Trophoblast cell (in vitro differentiated cells and primary cell): ENCODE results near the gene MFNG.

Experiments used
- DNase-seq, 2 donors: peaks; one replicate each; pipeline ENCODE4 v3.0.0-alpha.2; 2016
- H2AFZ ChIP-seq: 2 replicates; pipeline ENCODE4 v1.6.1; 2013; ENCODE audit warnings: low read length, moderate library complexity, mild to moderate bottlenecking; ENCODE audit not compliant: insufficient read depth, poor library complexity
- H2AK5ac ChIP-seq: 2 replicates; pipeline ENCODE4 v1.6.1; 2013; ENCODE audit warnings: mild to moderate bottlenecking, low read length
- H2BK120ac ChIP-seq: 2 replicates; pipeline ENCODE4 v1.6.1; 2013; ENCODE audit warnings: low read length, mild to moderate bottlenecking, moderate library complexity; ENCODE audit not compliant: insufficient read depth, poor library complexity
- H2BK12ac ChIP-seq: 2 replicates; pipeline ENCODE4 v1.6.1; 2013; ENCODE audit warnings: mild to moderate bottlenecking, low read length, moderate library complexity
- H2BK5ac ChIP-seq: 2 replicates; pipeline ENCODE4 v1.6.1; 2013; ENCODE audit warnings: low read length, low read depth, moderate library complexity, mild to moderate bottlenecking; ENCODE audit not compliant: poor library complexity
- H3K14ac ChIP-seq: 2 replicates; pipeline ENCODE4 v1.6.1; 2013; ENCODE audit warnings: mild to moderate bottlenecking, low read length
- H3K18ac ChIP-seq: 2 replicates; pipeline ENCODE4 v1.6.1; 2013; ENCODE audit warnings: mild to moderate bottlenecking, low read length
- H3K23ac ChIP-seq: 2 replicates; pipeline ENCODE4 v1.6.1; 2013; ENCODE audit warnings: low read length
- H3K27ac ChIP-seq: 2 replicates; pipeline ENCODE4 v1.5.1; 2013; ENCODE audit warnings: low read depth, mild to moderate bottlenecking, inconsistent platforms, low read length, moderate library complexity
- H3K27me3 ChIP-seq: 2 replicates; pipeline ENCODE4 v1.6.1; 2013; ENCODE audit warnings: inconsistent platforms, mild to moderate bottlenecking, low read length, moderate library complexity; ENCODE audit not compliant: insufficient read depth
- H3K36me3 ChIP-seq, 2 experiments: 1 replicate in 1 of 2; 2 replicates in 1 of 2; pipeline ENCODE4 v1.6.1; 2013; ENCODE audit warnings: low read length in 2 of 2, mild to moderate bottlenecking in 2 of 2, moderate library complexity in 1 of 2; ENCODE audit not compliant: insufficient read depth in 2 of 2, control insufficient read depth in 1 of 2
- H3K4ac ChIP-seq: 2 replicates; pipeline ENCODE4 v1.6.1; 2013; ENCODE audit warnings: low read depth, mild to moderate bottlenecking, low read length, moderate library complexity
- H3K4me1 ChIP-seq, 2 experiments: 1 replicate in 1 of 2; 2 replicates in 1 of 2; pipeline ENCODE4 v1.6.1; 2013; ENCODE audit warnings: low read length in 2 of 2, mild to moderate bottlenecking in 2 of 2, moderate library complexity in 1 of 2; ENCODE audit not compliant: insufficient read depth in 2 of 2, control insufficient read depth in 1 of 2
- H3K4me2 ChIP-seq: 2 replicates; pipeline ENCODE4 v1.6.1; 2013; ENCODE audit warnings: inconsistent platforms, mild to moderate bottlenecking, low read length, moderate library complexity
- H3K4me3 ChIP-seq: 2 replicates; pipeline ENCODE4 v1.5.1; 2013; ENCODE audit warnings: mild to moderate bottlenecking, low read depth, low read length, inconsistent platforms
- H3K79me1 ChIP-seq: one replicate; pipeline ENCODE4 v1.6.1; 2013; ENCODE audit warnings: low read length
- H3K79me2 ChIP-seq: 2 replicates; pipeline ENCODE4 v1.6.1; 2013; ENCODE audit warnings: low read length, mild to moderate bottlenecking; ENCODE audit not compliant: control insufficient read depth, insufficient read depth, poor library complexity
- H3K9ac ChIP-seq: 2 replicates; pipeline ENCODE4 v1.6.1; 2013; ENCODE audit warnings: mild to moderate bottlenecking, low read length
- H3K9me3 ChIP-seq: 2 replicates; pipeline ENCODE4 v1.6.1; 2013; ENCODE audit warnings: low read depth, mild to moderate bottlenecking, control low read depth, inconsistent platforms, low read length; ENCODE audit not compliant: insufficient read depth
- H4K12ac ChIP-seq: 2 replicates; pipeline ENCODE4 v1.6.1; 2013; ENCODE audit warnings: low read depth, mild to moderate bottlenecking, low read length, moderate library complexity
- H4K8ac ChIP-seq: 2 replicates; pipeline ENCODE4 v1.6.1; 2013; ENCODE audit warnings: low read depth, mild to moderate bottlenecking, low read length, moderate library complexity
- H4K91ac ChIP-seq: one replicate; pipeline ENCODE4 v1.6.1; 2013; ENCODE audit warnings: low read depth, mild to moderate bottlenecking, low read length, moderate library complexity
- WGBS: extraction: QIAGEN DNeasy Blood & Tissue Kit; methylation state at CpG from one replicate; pipeline ENCODE4 v1.1.7; 2013; ENCODE audit warnings: missing lambda C conversion rate; ENCODE audit not compliant: insufficient read length, insufficient coverage; ENCODE audit errors: extremely low coverage; 5-methylcytosine and 5-hydroxymethylcytosine counted together

Gene MFNG

GRCh38 chr22:37425800-37426705 is 60.1 kb downstream of the MFNG start:
- no CpG with 5 or more reads among the region's 43 CpGs for WGBS
- Histone ChIP-seq H2AFZ (no peak overlapping the region), H2AK5ac (no peak overlapping the region)

GRCh38 chr22:37425369-37425768 is 60.8 kb downstream of the MFNG start:
- H2BK12ac ChIP-seq: no peak overlapping the region
- H3K4me2 ChIP-seq: no peak overlapping the region
- DNase-seq: no peak
- no peak overlapping the region for H4K12ac ChIP-seq
- no peak overlapping the region for H2BK5ac ChIP-seq
- H3K79me1 ChIP-seq: no peaks in the 10 kb centered on the region
- no peaks in the 10 kb centered on the region for H3K79me2 ChIP-seq
- H3K9ac ChIP-seq: no peak overlapping the region
- H3K18ac ChIP-seq: no peak overlapping the region
- H4K8ac ChIP-seq: no peak overlapping the region
- no peak overlapping the region for H2AFZ ChIP-seq
- no peak overlapping the region for H3K4me3 ChIP-seq
- H3K9me3 ChIP-seq: peaks cover 10% of the 10 kb centered on the region
- H2BK120ac ChIP-seq: no peak overlapping the region
- no CpG with 5 or more reads among the region's 11 CpGs for WGBS
- H3K14ac ChIP-seq: no peak overlapping the region
- no peak overlapping the region for H4K91ac ChIP-seq
- no peak overlapping the region for H2AK5ac ChIP-seq
- peaks cover 61% of the 10 kb centered on the region for H3K27me3 ChIP-seq
- H3K27ac ChIP-seq: no peak overlapping the region
- H3K23ac ChIP-seq: no peak overlapping the region
- H3K36me3 ChIP-seq: no peaks in the 10 kb centered on the region
- H3K4ac ChIP-seq: no peak overlapping the region
- H3K4me1 ChIP-seq: no peaks in the 10 kb centered on the region

More at GRCh38 chr22:37425800-37426705, 60.1 kb downstream of the MFNG start:
- Histone ChIP-seq H3K79me1 (no peaks in the 10 kb centered on the region), H3K4me2 (no peak overlapping the region), H3K18ac (no peak overlapping the region), H3K79me2 (no peaks in the 10 kb centered on the region), H3K4me1 (no peaks in the 10 kb centered on the region), H3K4me3 (no peak overlapping the region), H3K4ac (no peak overlapping the region), H3K23ac (no peak overlapping the region), H2BK5ac (no peak overlapping the region), H3K36me3 (no peaks in the 10 kb centered on the region), H4K8ac (no peak overlapping the region), H3K27me3 (peaks cover 54% of the 10 kb centered on the region), H3K27ac (no peak overlapping the region), H4K12ac (no peak overlapping the region), H2BK120ac (no peak overlapping the region), H3K9me3 (peaks cover 8% of the 10 kb centered on the region), H3K14ac (no peak overlapping the region), H3K9ac (no peak overlapping the region), H2BK12ac (no peak overlapping the region), H4K91ac (no peak overlapping the region)
- DNase-seq: no peak

- Histone ChIP-seq H2AFZ (no peak overlapping the region), H3K4me2 (no peak overlapping the region), H2BK12ac (no peak overlapping the region), H4K8ac (no peak overlapping the region), H3K79me2 (no peaks in the 10 kb centered on the region), H3K79me1 (no peaks in the 10 kb centered on the region), H3K4me1 (no peaks in the 10 kb centered on the region), H3K27ac (no peak overlapping the region), H4K12ac (no peak overlapping the region), H3K18ac (no peak overlapping the region), H4K91ac (no peak overlapping the region), H3K9ac (no peak overlapping the region), H3K4ac (no peak overlapping the region), H3K14ac (no peak overlapping the region), H3K4me3 (no peak overlapping the region), H3K27me3 (peaks cover 70% of the 10 kb centered on the region), H3K36me3 (no peaks in the 10 kb centered on the region), H2BK5ac (no peak overlapping the region), H2BK120ac (no peak overlapping the region), H2AK5ac (no peak overlapping the region), H3K23ac (no peak overlapping the region), H3K9me3 (peaks cover 20% of the 10 kb centered on the region)
- no CpG with 5 or more reads among the region's 8 CpGs for WGBS
- DNase-seq: no peak
These were observed 62.9 kb downstream of the MFNG start for GRCh38 chr22:37423283-37423682.

GRCh38 chr22:37421468-37421877 is 64.7 kb downstream of the MFNG start:
- Histone ChIP-seq H2AK5ac (no peak overlapping the region), H3K27ac (no peak overlapping the region), H2AFZ (no peak overlapping the region), H3K4me1 (no peaks in the 10 kb centered on the region), H3K18ac (no peak overlapping the region), H3K27me3 (peaks cover 51% of the 10 kb centered on the region), H3K9ac (no peak overlapping the region), H3K4me2 (no peak overlapping the region), H2BK5ac (no peak overlapping the region), H3K79me1 (no peaks in the 10 kb centered on the region), H3K79me2 (no peaks in the 10 kb centered on the region), H4K8ac (no peak overlapping the region), H4K91ac (no peak overlapping the region), H3K9me3 (peaks cover 16% of the 10 kb centered on the region), H3K4ac (no peak overlapping the region), H3K23ac (no peak overlapping the region), H3K4me3 (no peak overlapping the region), H2BK120ac (no peak overlapping the region), H3K36me3 (no peaks in the 10 kb centered on the region), H3K14ac (no peak overlapping the region), H2BK12ac (no peak overlapping the region), H4K12ac (no peak overlapping the region)
- WGBS: no CpG with 5 or more reads among the region's 9 CpGs
- DNase-seq: no peak
